Astrocyte of the hippocampus (primary cell): ENCODE measurements around the gene PUM1.

Experiments
- DNase-seq: peaks from one replicate; pipeline ENCODE4 v3.0.0; 2011; ENCODE audit warnings: low read depth, low spot score

The PUM1 gene

GRCh38 chr1:30906631-30907441 lies 158.7 kb downstream of the PUM1 start:
- no peak for DNase-seq

- no peak for DNase-seq
Measured at GRCh38 chr1:30905916-30906620, 159.4 kb downstream of the PUM1 start.

DNA sequence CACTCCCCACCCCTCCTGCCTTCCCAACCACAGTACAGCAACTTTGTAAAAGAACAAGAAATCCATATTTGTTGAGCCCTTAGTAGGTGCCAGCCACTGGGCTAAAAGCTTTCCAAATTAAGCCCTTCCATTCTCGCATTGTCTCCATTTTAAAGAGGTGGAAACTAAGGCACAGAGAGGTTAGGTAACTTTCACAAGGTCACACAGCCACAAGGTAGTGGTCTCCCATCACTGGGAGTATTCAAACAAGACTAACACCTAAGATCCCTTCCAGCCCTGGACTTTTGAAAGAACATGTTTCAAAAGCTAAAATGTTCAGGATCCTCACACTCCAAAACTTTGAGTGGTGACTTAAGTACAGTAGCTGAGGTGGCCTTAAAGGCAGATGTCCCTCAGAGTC lies 160.1 kb downstream of the PUM1 start:
- DNase-seq = no peak

GRCh38 chr1:30904962-30905335 lies 160.6 kb downstream of the PUM1 start:
- no peak for DNase-seq

- no peak for DNase-seq
Measured at GRCh38 chr1:30904191-30904961, 161.1 kb downstream of the PUM1 start.

GRCh38 chr1:30903343-30904034 lies 162.0 kb downstream of the PUM1 start:
- no peak for DNase-seq

- DNase-seq = no peak
Measured at GRCh38 chr1:30902593-30903290, 162.8 kb downstream of the PUM1 start.

- no peak for DNase-seq
Measured at GRCh38 chr1:30901798-30902581, 163.5 kb downstream of the PUM1 start.

GRCh38 chr1:30900931-30901560 lies 164.5 kb downstream of the PUM1 start:
- DNase-seq = no peak

DNA sequence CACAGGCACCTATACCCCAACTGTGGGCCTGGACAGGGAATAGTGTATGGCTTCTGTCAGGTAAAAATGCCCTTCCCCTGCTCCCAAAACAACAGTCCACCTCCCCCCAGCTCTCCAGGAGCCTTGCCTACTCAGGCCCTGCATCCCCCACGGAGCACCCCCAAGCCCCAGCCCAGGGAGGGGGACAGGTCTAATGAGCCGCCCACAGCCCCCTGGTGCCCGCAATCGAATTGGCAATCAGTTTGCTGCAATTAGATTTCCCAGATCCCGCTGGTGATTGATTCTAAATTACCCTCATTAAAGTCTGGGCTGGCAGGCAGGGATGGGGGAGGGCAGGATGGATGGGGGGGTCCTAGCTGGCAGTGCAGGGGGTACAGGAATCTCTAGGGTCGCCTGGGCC lies 165.0 kb downstream of the PUM1 start:
- DNase-seq = no peak

GRCh38 chr1:30899577-30900389 lies 165.7 kb downstream of the PUM1 start:
- no peak for DNase-seq

DNA sequence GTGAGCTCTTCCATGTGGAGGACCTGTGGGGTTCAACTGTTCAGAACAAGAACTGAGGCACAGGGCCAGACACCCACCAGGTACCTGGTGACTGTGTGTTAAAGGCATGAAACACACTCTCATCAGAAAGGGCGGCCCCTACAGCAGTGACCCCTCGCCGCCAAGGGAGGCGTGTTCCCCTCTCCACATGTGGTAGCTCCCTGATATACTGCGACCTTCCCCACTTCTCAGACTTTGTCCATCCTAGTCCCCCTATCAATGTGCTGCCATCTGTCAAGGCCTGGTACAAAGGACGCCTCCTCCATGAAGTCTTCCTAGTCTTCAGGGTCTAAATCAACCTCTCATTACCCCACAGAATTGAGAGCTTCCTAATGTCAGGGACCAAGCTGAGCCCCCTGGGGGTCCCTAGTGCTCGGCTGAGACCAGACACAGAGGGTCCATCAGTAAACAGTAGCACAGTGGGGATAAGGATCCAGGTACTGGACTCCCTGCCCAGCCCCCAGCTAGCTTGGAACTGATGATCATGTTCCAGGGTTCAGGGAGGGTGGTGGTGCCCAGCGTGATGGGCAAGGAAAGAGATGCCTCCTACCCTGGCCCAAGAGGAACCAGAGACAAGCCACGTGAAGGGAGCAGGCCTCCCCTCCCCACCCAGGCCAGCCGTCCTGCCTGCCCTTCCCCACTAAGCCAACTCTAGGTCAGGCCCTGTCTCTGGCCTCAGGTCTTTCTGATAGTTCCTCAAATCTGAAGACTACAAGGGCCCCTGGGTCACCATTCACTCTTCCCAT lies 167.3 kb downstream of the PUM1 start:
- no peak for DNase-seq

- no peak for DNase-seq
Measured at GRCh38 chr1:30896905-30897304, 168.6 kb downstream of the PUM1 start.

GRCh38 chr1:30895944-30896660 lies 169.4 kb downstream of the PUM1 start:
- no peak for DNase-seq

DNA sequence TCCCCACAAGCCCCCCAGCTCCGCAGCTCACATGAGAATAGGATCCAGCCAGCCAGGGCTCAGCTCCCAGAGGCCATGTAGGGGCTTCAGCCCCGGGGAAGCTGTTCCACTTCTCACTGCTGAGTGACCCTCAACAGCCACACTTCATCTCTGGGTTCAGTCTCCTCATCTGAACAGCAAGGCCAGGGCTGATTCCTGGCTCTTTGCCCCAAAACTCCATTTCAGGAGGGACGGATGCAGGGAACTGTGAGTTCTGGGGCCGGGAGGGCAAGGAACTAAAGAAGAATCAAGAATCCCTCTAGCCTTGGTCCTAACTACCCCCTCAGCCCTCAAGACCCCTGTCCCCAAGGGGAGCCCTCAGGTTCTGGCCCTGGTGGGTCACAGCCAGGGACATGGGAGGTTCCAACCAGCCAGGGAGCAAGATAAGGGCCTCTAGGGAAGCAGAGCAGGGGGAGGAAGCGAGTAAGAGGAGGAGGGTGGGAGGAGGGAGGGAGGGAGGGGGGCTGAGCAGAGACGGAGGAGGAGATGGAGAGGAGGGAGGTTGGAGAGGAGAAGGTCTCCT lies 170.1 kb downstream of the PUM1 start:
- DNase-seq = no peak

- no peak for DNase-seq
Measured at GRCh38 chr1:30894508-30894973, 171.0 kb downstream of the PUM1 start.
